GM12878 (cell line): ENCODE data around the gene RNF40. TPM values are rescaled to one million over a fixed set of nuclear protein-coding genes. Genes with fewer than 3 reads are reported as not detected.
A peak's percentile ranks its signal among the peaks of the same experiment; 100 is the strongest.

Experiments
- ATAC-seq: fragments of 200-7000 bp; cut with Tn5 transposase; 3 replicates; pipeline ENCODE4 v1.9.1; 2020; ENCODE audit warnings: mild to moderate bottlenecking, moderate library complexity
- Bru-seq: library from RNA; stranded (reverse); fragments of 400-500 nt; gene quantifications from one replicate; lab custom pipeline; 2021; lab: Mats Ljungman, UMichigan
- BruChase-seq, 2 experiments: library from RNA; stranded (reverse); fragments of 400-500 nt; gene quantifications; one replicate each; lab custom pipeline; 2021; lab: Mats Ljungman, UMichigan
- BruUV-seq: library from RNA; stranded (reverse); fragments of 400-500 nt; replicated peaks from 2 replicates; lab custom pipeline; 2021; lab: Mats Ljungman, UMichigan
- CTCF ChIA-PET: fragments of 300-600 bp; sonication (Branson Sonifier 250); formaldehyde crosslinking; extraction: SDS; loops from one replicate; lab custom pipeline; 2021; ENCODE audit warnings: inconsistent platforms; lab: Yijun Ruan, JAX
- POLR2A ChIA-PET: fragments of 350-600 bp; formaldehyde crosslinking; extraction: SDS; loops from one replicate; lab custom pipeline; 2021; ENCODE audit warnings: inconsistent platforms; lab: Charles Lee
- RAD21 ChIA-PET: fragments of 300-600 bp; sonication (Branson Sonifier 250); formaldehyde crosslinking; loops from one replicate; lab custom pipeline; 2023; ENCODE audit warnings: antibody characterized with exemption; ENCODE audit not compliant: unreplicated experiment; lab: Charles Lee
- SMC1A ChIA-PET: fragments of 300-600 bp; sonication (Branson Sonifier 250); formaldehyde crosslinking; loops from one replicate; lab custom pipeline; 2023; ENCODE audit not compliant: unreplicated experiment, uncharacterized antibody; lab: Charles Lee
- DNase-seq: peaks from one replicate; pipeline ENCODE4 v3.0.0-alpha.2; 2011; ENCODE audit warnings: low read depth, low spot score
- FAIRE-seq: peaks from 3 replicates; lab custom pipeline; 2011; peaks lifted over from hg19 to GRCh38; lab: Jason Lieb, UNC
- H2AFZ ChIP-seq: 2 replicates; pipeline ENCODE4 v1.6.0; 2011; ENCODE audit warnings: low read depth, low read length, control low read depth; ENCODE audit not compliant: control insufficient read depth
- H3K27ac ChIP-seq: 2 replicates; pipeline ENCODE4 v1.5.1; 2011; ENCODE audit warnings: control low read depth; ENCODE audit not compliant: control insufficient read depth, insufficient read depth
- H3K27me3 ChIP-seq, 2 experiments: replicated peaks in 1 of 2; 2 replicates each; pipeline versions ENCODE4 v1.6.0 to v1.6.1; 2011; ENCODE audit warnings: low read length in 1 of 2; ENCODE audit not compliant: control insufficient read depth in 2 of 2, insufficient read depth in 2 of 2
- H3K36me3 ChIP-seq, 2 experiments: 2 replicates each; pipeline ENCODE4 v1.5.1; 2011; ENCODE audit warnings: low read length in 1 of 2; ENCODE audit not compliant: control insufficient read depth in 2 of 2, insufficient read depth in 2 of 2
- H3K4me1 ChIP-seq: 2 replicates; pipeline ENCODE4 v1.6.1; 2011; ENCODE audit warnings: mild to moderate bottlenecking, low read length, moderate library complexity, mixed read lengths; ENCODE audit not compliant: control insufficient read depth, insufficient read depth
- H3K4me2 ChIP-seq: 2 replicates; pipeline ENCODE4 v1.6.0; 2011; ENCODE audit warnings: control low read depth; ENCODE audit not compliant: control insufficient read depth, insufficient read depth
- H3K4me3 ChIP-seq: fragments of 200-600 bp; sonication (generic); 2 replicates; pipeline ENCODE4 v1.5.1; 2016
- H3K79me2 ChIP-seq: 2 replicates; pipeline ENCODE4 v1.6.0; 2011; ENCODE audit warnings: low read length; ENCODE audit not compliant: control insufficient read depth, insufficient read depth
- H3K9ac ChIP-seq: 2 replicates; pipeline ENCODE4 v1.8.0; 2011; ENCODE audit warnings: low read length, control low read depth, mixed read lengths; ENCODE audit not compliant: control insufficient read depth, insufficient read depth
- H3K9me3 ChIP-seq: replicated peaks from 3 replicates; pipeline ENCODE4 v1.5.1; 2011; ENCODE audit warnings: mild to moderate bottlenecking, low read length; ENCODE audit not compliant: control insufficient read depth, insufficient read depth
- H4K20me1 ChIP-seq: 2 replicates; pipeline ENCODE4 v1.6.0; 2011; ENCODE audit not compliant: control insufficient read depth, insufficient read depth
- ATF7 ChIP-seq: fragments of 450-650 bp; IDR thresholded peaks from 2 replicates; pipeline ENCODE4 v1.6.1; 2016; ENCODE audit warnings: low read depth, mild to moderate bottlenecking
- BACH1 ChIP-seq: fragments of 450-650 bp; IDR thresholded peaks from 2 replicates; pipeline ENCODE4 v1.6.1; 2017; ENCODE audit warnings: mild to moderate bottlenecking, borderline replicate concordance
- BCL11A ChIP-seq: IDR thresholded peaks from 2 replicates; pipeline ENCODE4 v1.6.1; 2011; ENCODE audit warnings: low read depth, low read length
- DPF2 ChIP-seq: fragments of 450-650 bp; IDR thresholded peaks from 2 replicates; pipeline ENCODE4 v1.6.1; 2017; ENCODE audit warnings: mild to moderate bottlenecking
- HCFC1 ChIP-seq: fragments of 150-350 bp; IDR thresholded peaks from 2 replicates; pipeline ENCODE4 v1.6.1; 2014; ENCODE audit warnings: low read length
- HDAC2 ChIP-seq: fragments of 200-600 bp; sonication (generic); IDR thresholded peaks from 2 replicates; pipeline ENCODE4 v1.6.1; 2017
- IKZF1 ChIP-seq: fragments of 450-650 bp; conservative IDR thresholded peaks from 2 replicates; pipeline ENCODE4 v1.6.1; 2017; ENCODE audit warnings: antibody characterized with exemption, mild to moderate bottlenecking
- JUND ChIP-seq: IDR thresholded peaks from 2 replicates; pipeline ENCODE4 v1.6.1; 2012; ENCODE audit warnings: low read depth, mild to moderate bottlenecking, low read length, improper control_type of control experiment, moderate library complexity
- MEF2B ChIP-seq: fragments of 450-650 bp; IDR thresholded peaks from 2 replicates; pipeline ENCODE4 v1.6.1; 2018; ENCODE audit warnings: mild to moderate bottlenecking, moderate library complexity; ENCODE audit not compliant: partially characterized antibody, poor library complexity, severe bottlenecking
- NFXL1 ChIP-seq: fragments of 450-650 bp; IDR thresholded peaks from 2 replicates; pipeline ENCODE4 v1.6.1; 2017; ENCODE audit warnings: antibody characterized with exemption, mild to moderate bottlenecking, borderline replicate concordance
- NFYB ChIP-seq: IDR thresholded peaks from 2 replicates; pipeline ENCODE4 v1.6.1; 2011; ENCODE audit warnings: low read depth, mild to moderate bottlenecking, low read length, improper control_type of control experiment, moderate library complexity; ENCODE audit not compliant: insufficient read depth
- NRF1 ChIP-seq: conservative IDR thresholded peaks from 2 replicates; pipeline ENCODE4 v1.6.1; 2011; ENCODE audit warnings: mild to moderate bottlenecking, low read depth, low read length, improper control_type of control experiment
- POLR2A ChIP-seq: IDR thresholded peaks from 2 replicates; pipeline ENCODE4 v1.6.1; 2011; ENCODE audit warnings: low read depth, mild to moderate bottlenecking, low read length
- SMAD5 ChIP-seq: IDR thresholded peaks from 2 replicates; pipeline ENCODE4 v1.6.1; 2016; ENCODE audit warnings: antibody characterized with exemption, low read depth
- SREBF1 ChIP-seq: IDR thresholded peaks from 2 replicates; pipeline ENCODE4 v1.6.1; 2012; ENCODE audit warnings: mild to moderate bottlenecking, low read length
- TCF12 ChIP-seq: IDR thresholded peaks from 2 replicates; pipeline ENCODE4 v1.6.1; 2011; ENCODE audit warnings: low read depth, mild to moderate bottlenecking, low read length
- ZBED1 ChIP-seq: IDR thresholded peaks from 2 replicates; pipeline ENCODE4 v1.6.1; 2016; ENCODE audit warnings: borderline replicate concordance
- ZNF207 ChIP-seq: fragments of 450-650 bp; IDR thresholded peaks from 2 replicates; pipeline ENCODE4 v1.6.1; 2014; ENCODE audit warnings: antibody characterized with exemption, mild to moderate bottlenecking, borderline replicate concordance
- ZNF217 ChIP-seq: fragments of 450-650 bp; IDR thresholded peaks from 2 replicates; pipeline ENCODE4 v1.6.1; 2017; ENCODE audit warnings: antibody characterized with exemption, mild to moderate bottlenecking
- WGBS: methylation state at CpG from one replicate; pipeline ENCODE4 v1.1.6; 2016; ENCODE audit warnings: low lambda C conversion rate; ENCODE audit not compliant: insufficient replicate concordance, insufficient coverage; ENCODE audit errors: missing lambda C conversion rate; 5-methylcytosine and 5-hydroxymethylcytosine counted together
- in situ Hi-C: fragments of 300-500 bp; cut with MboI; formaldehyde crosslinking; loops from 9 replicates; pipeline ENCODE4 v1.14.3; 2018; ENCODE audit warnings: mixed read lengths
- intact Hi-C: fragments of 100-400 bp; cut with micrococcal nuclease; formaldehyde crosslinking; loops from one replicate; pipeline ENCODE4 v1.14.2; 2022; ENCODE audit not compliant: unreplicated experiment
- long read RNA-seq, 2 experiments: library from polyadenylated mRNA; unstranded; transcript quantifications; one replicate each; pipeline ENCODE4 v2.0.0, GENCODE V29; 2019 to 2020
- polyA minus RNA-seq, 3 experiments: library from RNA; depleted of rRNA, polyadenylated mRNA; stranded (reverse); fragments of >200 nt; gene quantifications; 2 replicates each; pipeline ENCODE4 v1.2.3, GENCODE V29; 2011
- polyA plus RNA-seq, 11 experiments: library from polyadenylated mRNA; depleted of rRNA in 4 of 11; unstranded in 6 of 11; stranded (reverse) in 5 of 11; fragments of >200 nt; fragmentation: Nextera tagmentation in 4 of 11; fragmentation: Illumina TruSeq in 1 of 11; extraction: Ambion mirVana in 4 of 11; extraction: Trizol in 1 of 11; gene quantifications; 1 replicate in 1 of 11; 2 replicates in 10 of 11; pipeline versions ENCODE4 v1.2.1 to v1.2.3, GENCODE V29; 2011 to 2016; ENCODE audit warnings: inconsistent platforms in 2 of 11, missing spikeins in 2 of 11, low read depth in 1 of 11
- total RNA-seq, 4 experiments: library from RNA; depleted of rRNA in 3 of 4; stranded (reverse); fragments of >200 nt in 3 of 4; fragmentation: Illumina TruSeq in 1 of 4; extraction: Trizol in 1 of 4; gene quantifications; 2 replicates each; pipeline versions ENCODE4 v1.2.1 to v1.2.3, GENCODE V29; 2013 to 2021
- TF ChIP-seq, protein P1 (sequence below): IDR thresholded peaks from 2 replicates; pipeline ENCODE4 v1.6.1; 2011; ENCODE audit warnings: low read depth, mild to moderate bottlenecking, low read length, moderate library complexity, borderline replicate concordance; ENCODE audit errors: extremely low read depth

Gene RNF40
- 82.9 and 87.4 TPM in 2 replicates for total RNA-seq (2013; cell fraction: nucleolus; rRNA removed)
- 59.0 and 61.7 TPM in 2 replicates for total RNA-seq (2014; rRNA removed)
- total RNA-seq (2014; rRNA removed; fragmentation: Illumina TruSeq; extraction: Trizol), result 32.7 and 40.7 TPM in 2 replicates
- 76.8 and 84.7 TPM in 2 replicates for total RNA-seq (2021)
- 21.7 TPM for polyA plus RNA-seq (2011; ENCODE audit: low read depth)
- 38.0 and 64.5 TPM in 2 replicates for polyA plus RNA-seq (2011; rRNA removed)
- polyA plus RNA-seq (2011; cell fraction: cytosol; rRNA removed), result 46.3 and 55.2 TPM in 2 replicates
- polyA plus RNA-seq (2011; cell fraction: nucleus; rRNA removed), result 89.1 and 96.4 TPM in 2 replicates
- polyA plus RNA-seq (2012), result 38.1 and 38.2 TPM in 2 replicates
- 55.1 and 57.7 TPM in 2 replicates for polyA plus RNA-seq (2014; fragmentation: Illumina TruSeq; extraction: Trizol)
- polyA plus RNA-seq (2014; fragmentation: Nextera tagmentation; extraction: Ambion mirVana), result 1 to 10 TPM; 3.7 to 8.0 TPM
- polyA plus RNA-seq (2014; rRNA removed), result 43.2 and 55.6 TPM in 2 replicates
- polyA plus RNA-seq (2016; fragmentation: Nextera tagmentation; extraction: Ambion mirVana), result 10 to 100 TPM; 93.2 to 97.6 TPM
- polyA minus RNA-seq (2011; rRNA and poly(A)+ RNA removed), result 61.7 and 73.7 TPM in 2 replicates
- polyA minus RNA-seq (2011; cell fraction: cytosol; rRNA and poly(A)+ RNA removed), result 24.1 and 31.3 TPM in 2 replicates
- polyA minus RNA-seq (2011; cell fraction: nucleus; rRNA and poly(A)+ RNA removed), result 30.2 and 46.3 TPM in 2 replicates
- Bru-seq, nascent RNA, result percentile 83 among the genes with signal in this experiment
- percentile 89 among the genes with signal in this experiment for BruChase-seq, experiment 1, labeled RNA remaining after a 6-hour chase
- percentile 87 among the genes with signal in this experiment for BruChase-seq, experiment 2, labeled RNA remaining after a 2-hour chase
- long read RNA-seq, experiment 1, full-length matches to known transcripts, result 4 of 8 reads
- long read RNA-seq, experiment 1, partial matches to known transcripts, result 1 of 8 reads
- long read RNA-seq, experiment 1, other reads (novel, unspliced or antisense), result 3 of 8 reads
- long read RNA-seq, experiment 2, partial matches to known transcripts, result 3 of 7 reads
- long read RNA-seq, experiment 2, other reads (novel, unspliced or antisense), result 4 of 7 reads

DNA sequence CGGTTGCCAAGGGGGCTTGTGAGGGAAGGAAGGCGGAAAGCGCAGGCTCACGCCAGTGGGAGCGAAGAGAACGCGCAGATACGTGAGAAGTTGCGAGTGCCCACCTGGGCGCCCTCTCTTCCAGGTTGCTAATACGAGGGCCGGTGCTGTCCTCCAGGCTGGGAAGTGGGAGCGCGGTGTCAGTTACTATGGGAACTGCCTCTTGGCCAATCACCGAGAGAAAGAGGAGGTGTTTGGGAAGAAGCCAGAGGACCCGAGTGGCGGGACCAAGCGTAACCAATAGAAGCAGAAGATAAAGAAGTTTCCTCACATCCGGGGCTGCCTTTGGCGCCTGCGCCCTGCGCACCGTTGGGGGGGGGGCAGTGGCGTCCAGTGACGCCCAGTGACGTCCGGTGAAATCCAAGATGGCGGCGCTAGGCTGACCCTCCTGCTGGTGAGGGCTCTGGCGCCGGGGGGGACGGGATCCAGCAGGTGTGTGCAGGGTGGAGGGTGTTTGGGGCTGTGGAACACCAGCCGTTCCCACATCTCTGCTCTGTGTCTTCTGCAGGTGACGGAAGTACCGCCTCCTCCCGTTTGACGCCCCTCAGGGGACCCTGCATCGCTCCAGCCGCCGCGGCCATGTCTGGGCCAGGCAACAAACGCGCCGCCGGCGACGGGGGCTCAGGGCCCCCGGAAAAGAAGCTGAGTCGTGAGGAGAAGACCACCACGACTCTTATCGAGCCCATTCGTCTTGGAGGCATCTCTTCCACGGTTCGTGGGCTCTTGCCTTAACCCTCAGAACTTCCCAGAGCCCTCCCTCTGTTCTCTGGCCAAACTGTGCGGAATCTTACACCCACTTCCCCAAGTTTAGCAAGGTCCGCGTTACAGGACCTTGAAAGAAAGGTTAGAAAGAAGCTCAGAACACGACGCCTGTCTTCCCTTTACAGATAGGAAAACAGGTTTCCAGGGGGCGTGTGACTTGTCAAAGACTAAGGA is at the start of gene RNF40, which contains the start of gene CFAP119:
Gene RNF40, plus strand, starts transcription at position 395 of the 975 bp plus-strand sequence. Its CDS starts 224 bp downstream, at position 619.
Gene CFAP119, minus strand, starts transcription at position 135 of the 975 bp plus-strand sequence. CDS start 314 bp downstream, outside the sequence.
- Histone ChIP-seq H2AFZ (peak within 1 kb of the TSS; percentile 94), H3K27ac (peak within 1 kb of the TSS; percentile 74), H3K4me2 (peak within 1 kb of the TSS; percentile 95), H3K4me3 (peak within 1 kb of the TSS; percentile 83), H3K4me1 (peaks cover 9% of the 10 kb centered on the region), H3K9ac (peak within 1 kb of the TSS; percentile 84), H3K79me2 (peaks cover 15% of the 10 kb centered on the region), H4K20me1 (no peaks in the 10 kb centered on the region), H3K9me3 (no peaks in the 10 kb centered on the region), H3K36me3 (peaks cover 19 to 25% of the 10 kb centered on the region in 2 experiments; a peak in 3 of 4 replicates), H3K27me3 (no peaks in the 10 kb centered on the region)
- in situ Hi-C loops (loop anchor here (25.0 kb wide), 1 partner anchor 1125 kb away; no protein-coding TSS in a partner anchor), intact Hi-C loops (loop anchor here (5.0 kb wide), 2 partner anchors 105 to 160 kb away; partner anchors contain the start of genes FBRS and FBXL19)
- FAIRE-seq (peak; percentile 100), DNase-seq (peak; percentile 88), ATAC-seq (peak; percentile 95)
- ChIA-PET RAD21 (interaction anchor here (0.7 kb wide), 1 partner anchor 259 kb away, joined by 3 read pairs; no protein-coding TSS in a partner anchor), CTCF (interaction anchor here (0.8 to 1.1 kb wide), 2 partner anchors 9 to 52 kb away, joined by 4 read pairs; no protein-coding TSS in a partner anchor), SMC1A (no interaction called here), POLR2A (interaction anchor here (0.6 to 1.0 kb wide), 6 partner anchors 13 to 328 kb away, joined by 3 to 5 read pairs (median 4); partner anchors contain the start of genes FBXL19 and PHKG2)
- WGBS, result under 1% methylated on average over 55 of the region's 60 CpGs
- BruUV-seq, result TSS peak; percentile 74
- TF ChIP-seq HCFC1 (peak; percentile 37; the same call in 1 of the 2 replicates), TCF12 (peak; percentile 32; the same call in 1 of the 2 replicates), NFYB (peak; percentile 59; the same call in 1 of the 2 replicates), ATF7 (no peak; the same call in 1 of the 2 replicates), NRF1 (peak; percentile 69), JUND (no peak), MEF2B (peak; percentile 26), NFXL1 (no peak), POLR2A (peak; percentile 93), SREBF1 (no peak), BCL11A (no peak), BACH1 (peak; percentile 50; the same call in 1 of the 2 replicates), HDAC2 (no peak), ZBED1 (no peak), SMAD5 (no peak), IKZF1 (peak; percentile 38), ZNF207 (no peak; the same call in 1 of the 2 replicates), ZNF217 (no peak), DPF2 (peak; percentile 41; the same call in 1 of the 2 replicates)
- TF ChIP-seq, protein P1, sequence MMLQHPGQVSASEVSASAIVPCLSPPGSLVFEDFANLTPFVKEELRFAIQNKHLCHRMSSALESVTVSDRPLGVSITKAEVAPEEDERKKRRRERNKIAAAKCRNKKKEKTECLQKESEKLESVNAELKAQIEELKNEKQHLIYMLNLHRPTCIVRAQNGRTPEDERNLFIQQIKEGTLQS, result no peak
